ENCODE data around the gene CIAO2A.
"Not testable (repeated sequence)": the region's sequence is repeated elsewhere in the genome, so short reads cannot be mapped to it uniquely, and the experiment has no call there.

CIAO2A gene

GRCh38 chr15:64093627-64094417 lies at the start of gene CIAO2A:
TSS of gene CIAO2A (minus strand) at chr15:64093838. CDS start at chr15:64093768, 70 bp downstream.
- DNase-seq (ENCODE audit: low read depth in 2 of 2), result peak; percentile 87 to 92

GRCh38 chr15:64143276-64143675 lies 49.6 kb upstream of the CIAO2A start:
- no peak for DNase-seq (ENCODE audit: low read depth in 2 of 2)

GRCh38 chr15:64141798-64142512 lies 48.3 kb upstream of the CIAO2A start:
- DNase-seq (ENCODE audit: low read depth in 2 of 2), result no peak

GRCh38 chr15:64138331-64138941 lies 44.8 kb upstream of the CIAO2A start:
- no peak for DNase-seq (ENCODE audit: low read depth in 2 of 2)

- no peak for DNase-seq (ENCODE audit: low read depth in 2 of 2)
Measured at GRCh38 chr15:64137226-64137833, 43.7 kb upstream of the CIAO2A start.

GRCh38 chr15:64136347-64136746 lies 42.7 kb upstream of the CIAO2A start:
- no peak for DNase-seq (ENCODE audit: low read depth in 2 of 2)

- DNase-seq (ENCODE audit: low read depth in 2 of 2), result no peak
Measured at GRCh38 chr15:64134345-64134829, 40.7 kb upstream of the CIAO2A start.

- DNase-seq (ENCODE audit: low read depth in 2 of 2), result no peak
Measured at GRCh38 chr15:64133623-64134344, 40.1 kb upstream of the CIAO2A start.

GRCh38 chr15:64132217-64132616 lies 38.6 kb upstream of the CIAO2A start:
- DNase-seq (ENCODE audit: low read depth in 2 of 2), result no peak

GRCh38 chr15:64131547-64131946 lies 37.9 kb upstream of the CIAO2A start:
- no peak for DNase-seq (ENCODE audit: low read depth in 2 of 2)

GRCh38 chr15:64130159-64130558 lies 36.5 kb upstream of the CIAO2A start:
- DNase-seq (ENCODE audit: low read depth in 2 of 2), result no peak

GRCh38 chr15:64127521-64128270 lies 34.1 kb upstream of the CIAO2A start:
- DNase-seq (ENCODE audit: low read depth in 2 of 2), result no peak

- no peak for DNase-seq (ENCODE audit: low read depth in 2 of 2)
Measured at GRCh38 chr15:64125978-64126377, 32.3 kb upstream of the CIAO2A start.

GRCh38 chr15:64122936-64123351 lies 29.3 kb upstream of the CIAO2A start:
- DNase-seq (ENCODE audit: low read depth in 2 of 2), result no peak

- DNase-seq (ENCODE audit: low read depth in 2 of 2), result no peak
Measured at GRCh38 chr15:64122444-64122843, 28.8 kb upstream of the CIAO2A start.

- DNase-seq (ENCODE audit: low read depth in 2 of 2), result no peak
Measured at GRCh38 chr15:64121614-64122013, 28.0 kb upstream of the CIAO2A start.

- DNase-seq (ENCODE audit: low read depth in 2 of 2), result not testable (repeated sequence)
Measured at GRCh38 chr15:64120322-64120721, 26.7 kb upstream of the CIAO2A start.

- DNase-seq (ENCODE audit: low read depth in 2 of 2), result no peak
Measured at GRCh38 chr15:64117759-64118487, 24.3 kb upstream of the CIAO2A start.

- DNase-seq (ENCODE audit: low read depth in 2 of 2), result no peak
Measured at GRCh38 chr15:64112904-64113303, 19.3 kb upstream of the CIAO2A start.

All from stimulated activated CD8-positive, alpha-beta memory T cell treated with anti-CD3 and anti-CD28 coated beads, Interleukin-15, amount 100 ng/mL, for 48 hours (primary cell).